Adrenal gland (tissue), 5 donors: Measurements from ENCODE around the gene KHDRBS1.

Experiments used
- CTCF ChIP-seq, 6 experiments: fragments of 450-650 bp in 4 of 6; fragments of 200-600 bp in 2 of 6; sonication (generic) in 1 of 6; IDR thresholded peaks; 1 replicate in 5 of 6; 2 replicates in 1 of 6; pipeline versions ENCODE4 v1.5.1 to v1.8.0; 2016 to 2021; ENCODE audit warnings: antibody characterized with exemption in 6 of 6, mild to moderate bottlenecking in 2 of 6, moderate library complexity in 1 of 6
- POLR2A ChIP-seq, 2 donors: fragments of 450-650 bp; IDR thresholded peaks; one replicate each; pipeline ENCODE4 v1.6.1; 2017; ENCODE audit warnings: antibody characterized with exemption in 2 of 2, mild to moderate bottlenecking in 2 of 2, moderate library complexity in 1 of 2
- donor health status: DM: no; HTN: no; CAD: no.

GRCh38 chr1:32005522-32005921, 8.1 kb upstream of the KHDRBS1 start:
- no peak for TF ChIP-seq CTCF (IDR thresholded peaks at IDR 0.05)
- no peak for TF ChIP-seq POLR2A (IDR thresholded peaks at IDR 0.05)
